Limb (tissue), 2 donors: ENCODE measurements around the gene CHN2.

Experiments
- DNase-seq, 2 donors: peaks; one replicate each; pipeline ENCODE4 v3.0.0-alpha.2; 2016; ENCODE audit errors: extremely low spot score in 2 of 2

Gene CHN2

DNA sequence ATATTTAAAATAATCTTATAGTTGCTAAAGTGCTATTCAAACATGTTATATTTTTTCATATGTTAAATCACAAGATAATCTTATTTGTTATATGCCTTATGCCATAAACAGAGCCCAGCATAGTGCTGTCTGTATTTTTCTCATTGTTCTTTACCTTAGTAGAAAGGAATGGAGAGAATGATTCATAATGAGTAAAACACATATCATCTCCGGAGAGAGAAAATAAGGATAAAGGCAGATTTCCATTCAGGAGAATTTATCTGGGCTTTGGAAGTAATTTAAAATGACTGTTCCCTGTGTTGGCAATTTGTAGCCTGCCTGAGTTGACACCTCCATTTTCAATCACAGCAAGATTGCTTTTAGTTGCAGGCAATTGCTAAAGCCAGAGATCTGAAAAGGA is 30.2 kb downstream of the CHN2 start:
- DNase-seq: no peak

DNA sequence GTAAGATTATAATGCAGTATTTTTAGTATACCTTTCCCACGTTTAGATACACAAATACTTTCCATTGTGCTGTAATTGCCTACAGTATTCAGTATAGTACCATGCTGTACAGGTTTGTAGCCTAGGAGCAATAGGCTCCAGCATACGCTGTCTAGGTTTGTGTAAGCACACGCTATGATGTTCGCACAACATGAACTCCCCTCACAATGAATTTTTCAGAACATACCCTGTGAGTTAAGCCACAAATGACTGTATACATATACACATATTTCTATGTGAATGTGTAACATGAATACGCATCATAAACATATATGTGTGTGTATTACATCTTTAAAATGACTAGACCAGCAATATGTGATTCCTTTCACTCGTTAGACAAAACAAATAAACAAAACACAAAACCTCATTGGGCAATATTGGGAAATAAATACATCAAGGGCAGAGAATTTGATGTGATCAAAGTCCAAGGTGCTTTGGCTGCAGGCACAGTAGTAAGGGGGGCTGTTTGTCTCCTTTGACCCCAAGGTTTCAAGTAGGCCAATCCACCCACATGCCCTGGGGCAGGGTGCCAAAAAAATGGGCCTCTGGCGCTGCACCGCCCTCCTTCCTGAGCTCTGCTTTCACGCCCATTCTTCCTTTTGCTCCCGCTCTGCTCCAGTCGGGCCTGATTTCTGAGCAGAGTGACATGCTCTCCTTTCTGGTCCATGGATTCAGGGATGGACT is 33.9 kb downstream of the CHN2 start:
- DNase-seq: no peak

DNA sequence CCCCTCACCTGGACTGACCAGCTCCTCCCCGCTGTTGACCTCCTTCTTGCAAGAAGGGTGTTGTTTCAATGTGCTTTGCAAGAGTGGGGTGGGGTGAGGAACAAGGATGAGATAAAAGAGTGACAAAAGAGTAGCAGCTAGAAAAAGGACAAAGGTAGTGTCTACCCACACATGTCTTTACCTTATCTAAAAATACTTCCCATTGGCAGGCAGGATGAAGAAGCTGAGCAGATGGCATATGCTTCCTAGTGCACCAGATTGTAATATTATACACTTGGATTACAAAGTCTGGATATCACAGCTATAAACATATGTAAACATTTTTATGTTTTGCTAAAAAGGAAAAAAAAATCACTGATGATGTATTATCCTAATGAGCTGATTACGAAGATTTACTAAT is 34.5 kb downstream of the CHN2 start:
- DNase-seq: no peak

DNA sequence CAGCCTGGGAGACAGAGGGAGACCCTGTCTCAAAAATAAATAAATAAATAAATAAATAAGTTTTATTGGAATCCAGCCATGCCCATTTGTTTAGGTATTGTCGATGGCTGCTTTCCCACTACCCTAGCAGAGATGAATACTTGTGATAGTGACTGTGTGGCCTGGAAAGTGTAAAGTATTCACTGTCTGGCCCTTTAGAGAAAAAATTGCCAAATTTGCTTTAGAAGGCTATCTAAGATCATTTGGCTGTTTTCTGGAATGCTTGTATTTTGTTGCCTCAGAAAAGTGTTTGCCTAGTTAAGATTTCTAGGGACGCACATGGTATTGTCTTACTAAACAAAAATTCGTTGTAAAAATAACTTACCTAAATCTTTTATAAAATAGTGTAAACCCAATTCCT is 35.4 kb downstream of the CHN2 start:
- DNase-seq: no peak

DNA sequence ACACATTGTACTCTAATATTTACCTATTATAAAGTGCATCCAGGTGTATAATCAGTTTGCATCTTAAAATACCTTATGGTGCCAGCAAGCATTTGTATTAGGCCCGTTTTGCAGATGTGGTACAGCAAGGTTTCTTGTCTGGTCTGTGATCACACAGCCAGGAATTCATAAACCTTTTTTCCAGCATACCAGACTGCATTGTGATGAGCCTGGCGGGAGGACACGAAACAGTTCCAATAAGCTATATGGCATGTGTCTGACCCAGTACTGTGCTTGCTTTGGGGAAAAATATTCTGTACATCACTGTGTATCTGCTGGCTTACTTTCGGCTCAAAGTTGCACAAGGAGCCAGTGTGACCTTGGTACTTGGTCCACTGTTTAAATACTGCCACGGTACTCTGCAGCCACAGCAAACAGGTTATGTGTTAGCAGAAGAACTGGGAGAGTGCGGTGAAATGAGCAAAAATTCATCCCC is 36.3 kb downstream of the CHN2 start:
- DNase-seq: no peak

DNA sequence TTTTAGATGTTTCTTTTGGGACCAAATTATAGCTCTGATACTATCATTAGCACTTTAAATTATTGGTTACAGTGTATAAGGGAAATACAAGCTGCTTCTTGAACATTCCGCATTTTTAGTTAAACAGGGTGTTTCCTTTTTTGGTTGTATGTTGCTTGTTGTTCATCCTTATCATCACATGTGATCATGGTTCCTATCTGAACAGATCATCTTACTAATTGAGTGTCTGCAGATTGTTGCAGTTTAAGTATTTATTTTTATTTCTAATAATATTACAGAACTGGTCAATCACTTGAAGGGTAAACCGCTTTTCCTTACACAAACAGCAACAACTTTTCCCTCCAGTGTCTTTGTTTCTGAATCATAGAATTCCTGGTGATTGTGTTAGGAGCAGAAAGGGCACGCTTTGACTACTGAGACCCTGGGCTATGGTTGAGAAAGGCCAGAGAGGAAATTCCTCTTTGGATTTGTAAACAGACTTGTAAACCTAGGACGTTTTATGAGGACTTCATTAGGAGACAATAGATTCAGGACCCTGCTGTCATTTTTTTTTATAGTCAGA is 37.2 kb downstream of the CHN2 start:
- DNase-seq: no peak

DNA sequence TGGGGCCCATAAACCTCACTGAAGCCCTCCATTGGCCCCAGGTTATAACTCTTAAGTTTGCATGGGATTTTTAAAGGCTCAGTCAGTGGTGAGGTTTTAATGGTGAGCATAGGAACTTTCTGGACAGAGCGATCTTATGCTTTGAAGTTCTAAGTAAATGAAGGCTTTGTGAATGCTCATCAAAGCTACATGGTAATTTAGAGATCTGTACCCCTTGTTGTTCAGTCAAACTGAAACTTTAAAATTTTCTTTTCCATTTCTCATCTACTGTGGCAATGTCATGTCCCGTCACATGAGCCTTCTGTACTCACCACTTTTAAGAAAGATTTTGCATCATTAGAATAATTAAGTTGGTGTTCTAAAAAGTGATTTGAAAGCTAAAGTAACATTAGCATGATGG is 39.9 kb downstream of the CHN2 start:
- no peak for DNase-seq

DNA sequence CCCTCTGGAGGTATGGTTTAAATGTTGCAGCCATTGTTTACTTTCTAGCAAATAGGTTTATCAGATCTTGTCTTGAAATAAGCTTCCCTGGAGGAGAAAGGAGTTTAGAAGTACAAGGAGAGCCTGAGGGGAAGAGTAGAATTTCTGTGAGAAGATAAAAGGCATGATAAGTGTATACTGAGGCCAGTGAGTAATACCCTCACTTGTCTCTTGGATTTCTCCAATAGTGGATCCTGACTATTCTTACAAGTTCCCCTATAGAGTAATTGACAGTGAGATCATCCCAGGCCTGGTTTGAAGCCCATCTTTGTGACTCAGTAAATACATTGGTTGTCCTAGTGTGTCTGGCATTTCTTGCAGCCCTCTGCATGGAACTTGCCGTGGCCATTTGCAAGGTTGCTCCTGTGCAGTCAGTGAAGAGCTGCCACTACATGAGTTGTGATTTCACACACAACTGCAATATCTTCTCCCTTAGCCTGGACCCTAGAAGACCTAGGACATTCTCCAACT is 41.6 kb downstream of the CHN2 start:
- no peak for DNase-seq

DNA sequence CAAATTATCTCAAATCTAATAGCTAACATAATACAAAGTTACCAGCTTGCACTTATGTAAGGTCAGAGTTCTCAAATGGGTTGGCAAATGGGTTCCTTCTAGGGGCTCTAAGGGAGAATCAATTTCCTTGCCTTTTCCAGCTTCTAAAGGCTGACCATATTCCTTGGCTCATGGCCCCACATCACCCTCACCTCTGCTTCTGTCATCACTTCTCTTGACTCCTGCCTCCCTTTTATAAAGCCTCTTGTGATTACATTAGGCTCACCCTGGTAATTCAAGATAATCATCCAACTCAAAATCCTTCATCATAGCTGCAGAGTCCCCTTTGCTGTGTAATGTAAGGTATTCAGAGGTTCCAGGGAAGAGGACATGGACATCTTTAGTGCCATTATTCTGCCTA is 42.1 kb downstream of the CHN2 start:
- no peak for DNase-seq

DNA sequence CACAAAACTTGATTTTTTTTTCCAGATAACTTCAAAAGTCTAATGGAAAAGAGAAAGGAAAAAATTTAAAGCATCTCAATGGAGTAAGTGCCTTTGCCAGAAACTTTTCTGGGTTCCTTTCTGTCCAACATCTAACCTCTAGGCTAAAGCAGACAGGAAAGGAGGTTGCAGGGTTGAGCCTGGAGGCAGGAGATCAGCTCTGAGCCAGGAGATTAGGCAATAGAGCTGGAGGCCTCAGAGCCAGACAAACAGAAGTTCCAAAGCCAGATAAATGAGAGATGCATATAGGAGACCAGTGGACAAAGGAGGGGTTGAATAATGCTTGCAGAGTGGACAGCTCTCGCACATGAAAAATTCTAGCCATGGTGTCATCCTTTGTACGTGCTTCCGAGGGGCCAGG is 42.9 kb downstream of the CHN2 start:
- no peak for DNase-seq

DNA sequence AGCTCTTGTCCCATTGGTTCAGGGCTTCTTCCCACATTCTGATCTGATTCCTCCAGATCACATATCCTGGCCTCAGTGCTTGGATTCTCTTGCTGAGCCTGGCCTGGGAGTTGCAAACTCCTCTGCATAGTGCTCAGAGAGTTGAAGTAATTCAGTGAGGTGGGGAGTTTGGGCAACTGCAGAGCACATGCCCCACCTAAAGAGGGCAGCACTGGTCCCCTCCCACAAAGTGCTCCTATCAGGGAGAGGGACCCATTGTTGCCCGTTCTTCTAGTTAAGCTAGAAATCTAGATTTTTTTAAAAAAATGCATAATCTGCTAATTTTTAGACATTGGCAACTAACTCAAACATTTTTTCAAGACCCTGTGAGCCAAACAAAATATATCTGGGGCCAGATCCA is 45.1 kb downstream of the CHN2 start:
- DNase-seq: no peak

DNA sequence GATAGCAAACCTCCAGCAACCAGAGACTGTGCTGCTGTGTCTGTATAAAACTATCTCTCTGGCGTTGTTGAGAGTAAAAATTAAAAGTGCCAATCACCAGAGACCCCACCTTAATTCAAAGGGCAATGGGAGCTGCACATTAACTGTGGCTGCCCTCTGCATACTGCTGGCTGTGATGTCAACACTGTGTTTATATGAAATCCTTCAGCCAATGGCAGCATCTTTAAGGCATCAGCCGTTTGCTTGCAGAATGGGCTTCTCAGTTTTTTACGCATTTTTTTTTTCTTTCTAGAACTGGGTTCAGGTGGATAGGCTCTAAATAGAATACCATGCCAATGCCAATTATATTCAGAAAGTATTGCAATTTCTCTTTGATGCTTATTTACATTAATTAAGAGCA is 47.7 kb downstream of the CHN2 start:
- no peak for DNase-seq

DNA sequence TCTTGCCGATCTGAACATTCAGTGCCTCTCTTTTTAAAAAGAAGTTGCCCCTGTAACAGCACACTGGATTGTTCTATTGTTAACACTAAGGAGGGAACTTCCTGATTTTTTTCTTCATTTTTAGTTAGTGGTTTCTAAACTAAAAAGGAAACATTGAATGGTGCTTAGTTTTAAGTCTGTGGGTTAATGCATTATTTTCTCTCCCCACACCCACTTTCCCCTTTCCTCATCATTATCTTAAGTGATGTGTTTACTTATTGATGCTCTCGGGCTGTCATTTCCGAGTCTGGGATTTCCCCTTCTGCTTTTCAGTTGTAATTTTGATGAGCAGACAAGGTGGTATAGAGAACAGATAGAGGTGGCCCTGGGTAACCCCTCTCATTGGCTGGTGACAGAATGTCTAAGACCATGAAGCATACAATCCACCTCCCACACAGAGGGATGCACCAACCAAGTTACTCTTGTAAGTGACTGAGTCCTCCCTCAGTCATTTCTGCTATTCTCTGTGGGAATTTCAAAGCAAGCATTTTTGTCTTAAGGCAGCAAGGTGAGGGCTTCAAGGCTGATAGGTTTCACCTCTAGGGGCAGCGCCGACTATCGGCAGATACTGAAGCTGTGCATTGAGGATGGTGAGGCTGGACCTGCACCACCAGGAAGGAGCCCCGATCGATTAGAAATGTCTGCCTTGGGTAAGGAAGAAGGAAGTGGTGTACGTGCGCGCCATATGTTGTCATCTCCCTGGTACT is 49.5 kb downstream of the CHN2 start:
- no peak for DNase-seq

DNA sequence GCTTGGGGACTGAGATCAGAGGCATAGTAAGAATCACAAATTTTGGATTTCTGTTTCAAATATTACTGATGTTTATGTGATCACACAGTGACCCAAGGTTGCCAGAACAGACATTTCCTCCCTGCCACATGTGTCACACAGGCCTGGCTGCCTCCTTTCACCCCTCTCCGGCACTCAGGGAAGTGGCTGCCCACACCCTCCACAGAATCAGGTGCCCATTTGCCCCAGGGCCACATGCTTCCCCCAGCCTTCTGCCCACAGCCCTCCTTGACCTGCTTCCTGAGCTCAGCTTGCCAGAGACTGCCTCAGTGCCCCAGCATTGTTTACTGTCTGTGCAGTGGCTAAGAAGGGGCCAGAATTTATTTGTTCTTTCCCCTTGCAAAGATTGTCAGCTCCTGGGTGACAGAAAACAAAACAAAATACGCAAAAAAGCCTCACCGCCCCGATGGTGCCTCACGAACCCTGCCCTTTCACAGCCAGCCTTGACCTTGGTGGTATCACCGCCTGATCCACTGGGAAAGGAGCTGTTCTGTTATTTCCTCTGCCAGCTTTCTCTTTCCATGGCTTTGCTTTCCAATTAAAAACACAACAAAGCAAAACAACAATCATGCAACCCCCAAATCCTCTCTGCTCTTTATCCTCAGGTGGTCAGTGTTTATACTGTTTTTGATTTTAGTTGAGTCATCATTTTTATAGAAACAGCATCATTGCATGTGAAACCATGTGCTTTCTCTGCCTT is 52.8 kb downstream of the CHN2 start:
- DNase-seq: no peak

DNA sequence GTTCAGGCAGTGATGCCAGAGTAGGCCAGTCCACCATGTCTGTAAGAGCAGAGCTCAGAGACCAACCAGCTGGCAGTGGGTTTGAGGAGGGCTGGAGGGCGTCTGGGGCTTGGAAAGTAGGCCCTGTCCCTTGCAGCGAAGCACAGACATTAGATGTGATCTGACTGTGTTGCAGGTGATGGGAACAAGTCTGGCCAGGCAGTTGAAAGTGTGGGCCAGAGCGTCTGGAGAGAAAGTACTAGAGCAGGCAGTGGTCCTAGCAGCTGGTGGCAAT is 53.3 kb downstream of the CHN2 start:
- no peak for DNase-seq

DNA sequence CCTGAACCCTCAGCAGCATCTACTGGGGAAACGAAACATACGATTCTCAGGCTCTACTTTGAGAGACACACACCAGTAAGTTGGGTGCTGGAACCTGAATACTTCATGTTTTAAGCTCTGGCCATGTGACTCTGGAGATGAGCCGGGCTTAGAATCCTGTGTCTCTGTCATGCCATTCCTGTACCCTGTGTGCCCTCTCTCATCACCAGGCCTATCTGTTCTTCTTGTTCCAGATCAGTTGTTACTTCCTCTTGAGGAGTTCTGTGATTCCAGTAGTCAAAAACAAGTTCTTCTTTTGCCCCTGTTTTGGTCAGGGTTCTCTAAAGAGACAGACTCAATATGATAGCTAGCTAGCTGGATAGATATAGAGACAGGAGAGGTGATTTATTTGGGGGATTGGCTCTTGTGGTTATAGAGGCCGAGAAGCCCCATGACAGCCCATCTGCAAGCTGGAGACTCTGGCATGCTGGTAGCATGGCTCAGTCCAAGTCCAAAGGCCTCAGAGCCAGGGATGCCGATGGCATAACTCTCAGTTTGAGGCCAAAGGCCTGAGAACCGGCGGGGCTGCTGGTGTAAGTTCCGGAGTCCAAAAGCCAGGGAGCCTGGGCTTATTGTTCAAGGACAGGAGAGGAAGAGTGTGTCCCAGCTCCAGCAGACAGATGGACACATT is 54.3 kb downstream of the CHN2 start:
- DNase-seq: no peak

DNA sequence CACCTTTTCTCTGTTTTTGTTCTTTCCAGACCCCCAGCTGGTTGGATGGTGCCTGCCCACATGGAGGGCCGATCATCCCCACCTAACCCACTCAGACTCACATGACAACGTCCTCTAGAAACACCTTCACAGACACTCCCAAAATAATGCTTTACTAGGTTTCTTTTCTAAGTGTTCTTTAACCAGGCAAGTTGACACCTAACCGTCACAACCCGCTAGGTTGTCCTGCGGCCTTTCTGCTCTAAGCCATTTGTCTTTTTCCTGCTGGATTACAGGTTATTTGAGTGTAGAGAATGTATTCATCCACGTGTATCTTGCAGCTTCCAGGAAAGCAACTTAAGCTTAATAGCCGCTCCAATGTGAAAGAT is 54.8 kb downstream of the CHN2 start:
- DNase-seq: no peak

DNA sequence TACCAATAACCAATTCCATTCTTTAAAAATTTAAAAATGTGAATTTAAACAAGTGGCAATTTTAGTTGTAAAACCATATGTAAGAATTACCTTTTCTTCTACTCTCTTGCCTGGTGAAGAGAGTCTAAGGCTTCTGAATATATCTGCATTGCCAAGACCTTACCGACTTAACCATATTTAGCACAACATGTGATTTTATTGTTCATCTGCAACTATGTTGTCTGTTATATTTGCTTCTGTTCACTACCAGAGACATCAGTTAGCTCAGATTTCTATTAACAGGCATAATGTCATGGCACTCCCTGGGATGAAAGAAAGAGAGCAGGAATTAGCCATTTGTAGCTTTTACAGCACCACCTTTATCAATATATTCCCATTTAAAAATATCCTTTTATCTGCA is 55.3 kb downstream of the CHN2 start:
- no peak for DNase-seq

DNA sequence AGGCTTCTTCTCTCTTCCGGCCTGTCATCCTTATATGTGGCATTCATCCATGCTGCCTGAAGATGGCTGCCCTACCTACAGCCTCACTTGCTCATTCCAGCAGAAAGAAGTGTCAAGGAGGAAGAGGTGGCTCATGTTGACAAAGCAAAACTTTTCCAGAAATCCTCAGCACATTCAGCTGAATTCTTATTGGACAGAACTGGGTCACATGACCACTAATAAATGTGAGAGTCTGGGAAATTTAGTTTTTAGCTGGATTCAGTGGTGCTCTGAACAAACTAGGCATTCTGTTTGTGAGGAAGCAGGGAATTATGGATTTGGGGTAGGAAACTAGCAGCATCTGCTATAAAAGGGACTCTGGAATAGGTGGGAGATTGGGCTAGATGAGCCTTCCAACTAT is 58.6 kb downstream of the CHN2 start:
- DNase-seq: no peak

DNA sequence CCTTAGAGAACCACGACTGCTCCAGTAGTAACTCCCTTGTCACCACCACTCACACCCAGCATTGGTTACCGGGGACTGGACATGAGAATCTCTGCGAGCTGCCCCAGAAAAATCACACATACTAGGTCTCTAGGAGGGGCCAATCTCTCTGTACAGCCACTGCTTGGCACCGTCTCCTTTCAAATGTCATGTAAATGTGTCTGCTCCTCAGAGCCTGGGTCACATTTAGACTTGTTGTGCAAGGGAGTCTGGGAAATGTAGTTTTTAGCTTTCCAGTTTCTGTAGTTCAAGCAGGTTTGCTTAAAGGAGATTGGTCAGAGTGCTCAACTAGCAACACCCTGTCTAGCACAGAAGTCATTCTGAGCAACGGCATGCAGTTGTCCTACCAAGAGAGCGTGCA is 60.0 kb downstream of the CHN2 start:
- DNase-seq: no peak

DNA sequence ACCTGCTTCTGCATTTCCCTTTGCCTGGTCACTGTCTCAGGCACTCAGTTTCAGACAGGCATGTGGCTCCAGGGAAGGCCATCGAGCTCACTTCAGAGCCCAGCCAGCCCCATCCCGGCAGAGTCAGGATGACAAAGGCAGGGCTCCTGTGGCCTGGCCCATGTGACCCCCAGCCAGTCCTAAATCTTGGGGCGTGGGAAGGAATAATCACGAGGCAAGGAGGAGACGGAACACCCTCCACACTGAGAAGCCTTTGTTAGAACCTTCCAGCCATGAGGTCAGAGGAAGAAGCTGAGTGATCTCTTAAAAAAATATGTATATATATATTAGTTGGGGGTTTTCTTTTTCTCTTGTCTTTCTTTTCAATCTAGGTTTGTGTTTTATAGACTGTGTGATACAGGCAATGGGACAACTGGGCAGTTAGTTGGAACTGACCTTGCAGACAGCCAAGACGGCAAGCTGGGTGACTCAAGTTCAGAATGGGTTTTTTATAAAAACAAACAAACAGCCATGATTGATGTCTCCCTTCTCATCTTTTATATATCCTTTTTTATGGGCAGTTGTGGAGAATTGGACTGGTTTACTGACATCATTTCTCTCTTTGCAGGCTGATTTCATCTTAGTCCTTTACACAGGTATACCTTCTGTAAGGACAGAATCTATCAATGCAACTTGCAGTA is 60.8 kb downstream of the CHN2 start:
- no peak for DNase-seq
